Keratinocyte (primary cell): ENCODE results near the gene NARS2.

ENCODE experiments used
- EZH2 ChIP-seq: IDR thresholded peaks from one replicate; pipeline ENCODE4 v1.6.1; 2012; ENCODE audit warnings: inconsistent platforms, mild to moderate bottlenecking, low read length, moderate library complexity
- TF ChIP-seq, protein P1 (sequence below), 3 experiments: IDR thresholded peaks in 1 of 3; conservative IDR thresholded peaks in 1 of 3; optimal IDR thresholded peaks in 1 of 3; 2 replicates in 2 of 3; 3 replicates in 1 of 3; pipeline versions ENCODE3 to v1.5.1; 2011; ENCODE audit warnings: low read length in 3 of 3, mild to moderate bottlenecking in 3 of 3, moderate library complexity in 2 of 3, control low read depth in 1 of 3, inconsistent platforms in 1 of 3; ENCODE audit not compliant: insufficient read depth in 2 of 3; ENCODE audit errors: extremely low read depth in 1 of 3

DNA sequence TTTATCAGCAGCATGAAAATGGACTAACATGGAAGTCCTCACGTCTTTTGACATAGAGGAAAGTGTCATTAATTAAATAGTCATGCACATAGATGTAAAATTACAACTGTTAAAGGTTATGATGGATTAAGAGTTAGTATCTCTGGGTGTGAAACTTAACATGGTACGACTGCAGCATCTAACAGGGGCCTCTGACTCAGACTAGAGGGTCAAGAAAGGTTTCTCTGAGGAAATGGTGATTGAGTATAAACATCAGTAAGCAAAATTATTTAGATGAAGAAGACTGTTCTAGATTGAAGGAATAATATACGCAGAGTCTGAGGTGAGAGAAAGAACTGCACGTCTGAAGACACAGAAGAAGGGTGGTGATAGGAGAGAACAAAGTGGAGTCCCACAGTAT, 114.9 kb downstream of the NARS2 start:
- TF ChIP-seq, protein P1, sequence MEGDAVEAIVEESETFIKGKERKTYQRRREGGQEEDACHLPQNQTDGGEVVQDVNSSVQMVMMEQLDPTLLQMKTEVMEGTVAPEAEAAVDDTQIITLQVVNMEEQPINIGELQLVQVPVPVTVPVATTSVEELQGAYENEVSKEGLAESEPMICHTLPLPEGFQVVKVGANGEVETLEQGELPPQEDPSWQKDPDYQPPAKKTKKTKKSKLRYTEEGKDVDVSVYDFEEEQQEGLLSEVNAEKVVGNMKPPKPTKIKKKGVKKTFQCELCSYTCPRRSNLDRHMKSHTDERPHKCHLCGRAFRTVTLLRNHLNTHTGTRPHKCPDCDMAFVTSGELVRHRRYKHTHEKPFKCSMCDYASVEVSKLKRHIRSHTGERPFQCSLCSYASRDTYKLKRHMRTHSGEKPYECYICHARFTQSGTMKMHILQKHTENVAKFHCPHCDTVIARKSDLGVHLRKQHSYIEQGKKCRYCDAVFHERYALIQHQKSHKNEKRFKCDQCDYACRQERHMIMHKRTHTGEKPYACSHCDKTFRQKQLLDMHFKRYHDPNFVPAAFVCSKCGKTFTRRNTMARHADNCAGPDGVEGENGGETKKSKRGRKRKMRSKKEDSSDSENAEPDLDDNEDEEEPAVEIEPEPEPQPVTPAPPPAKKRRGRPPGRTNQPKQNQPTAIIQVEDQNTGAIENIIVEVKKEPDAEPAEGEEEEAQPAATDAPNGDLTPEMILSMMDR (optimal IDR thresholded peaks at IDR 0.05 in 1 of 3, IDR thresholded peaks at IDR 0.05 in 1 of 3, conservative IDR thresholded peaks at IDR 0.05 in 1 of 3; ENCODE audit: extremely low read depth in 1 of 3, insufficient read depth in 2 of 3, low read length in 3 of 3): no peak
- TF ChIP-seq EZH2: no peak
